Activated T-helper 1 cell treated with anti-CD3 and anti-CD28 coated beads, Interleukin-2, amount 50 U/mL, for 16 hours (primary cell): Measurements from ENCODE around the gene FGF12.

ENCODE experiments used
- DNase-seq, 2 donors: peaks; one replicate each; pipeline ENCODE4 v3.0.0-alpha.2; 2020; ENCODE audit warnings: low read depth in 1 of 2, low spot score in 1 of 2

FGF12 gene

DNA sequence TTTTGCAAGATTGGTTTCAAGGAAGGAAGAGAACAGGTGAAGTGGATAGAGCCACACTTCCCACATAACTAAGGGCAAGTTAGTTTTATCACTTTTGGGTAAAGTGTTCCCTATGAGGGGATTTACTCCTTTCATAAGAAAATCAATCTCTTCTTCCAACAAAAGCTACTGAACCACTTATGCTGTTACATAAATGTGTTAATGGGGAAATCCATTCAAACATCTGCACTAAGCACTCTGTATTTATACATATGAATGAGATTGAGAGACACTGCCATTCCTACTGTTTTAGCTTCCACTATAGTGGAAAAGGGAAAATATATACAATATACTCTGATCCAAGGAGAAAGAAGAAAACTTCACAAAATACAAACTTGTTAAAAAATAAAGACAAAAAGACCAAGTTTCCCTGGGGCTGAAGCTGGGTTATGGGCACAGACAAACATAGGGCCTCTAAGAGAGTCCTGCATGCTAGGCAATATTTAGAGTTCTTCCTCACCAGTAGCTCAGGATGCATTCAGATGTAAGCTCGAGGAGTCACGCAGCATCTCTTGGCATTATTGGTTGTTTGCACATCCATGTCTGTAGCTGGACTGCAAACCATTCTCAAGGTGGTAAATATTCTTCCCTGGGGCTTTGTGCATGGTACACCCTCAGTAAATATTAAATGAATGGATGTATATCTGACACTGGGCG is 454.2 kb downstream of the FGF12 start:
- no peak for DNase-seq

DNA sequence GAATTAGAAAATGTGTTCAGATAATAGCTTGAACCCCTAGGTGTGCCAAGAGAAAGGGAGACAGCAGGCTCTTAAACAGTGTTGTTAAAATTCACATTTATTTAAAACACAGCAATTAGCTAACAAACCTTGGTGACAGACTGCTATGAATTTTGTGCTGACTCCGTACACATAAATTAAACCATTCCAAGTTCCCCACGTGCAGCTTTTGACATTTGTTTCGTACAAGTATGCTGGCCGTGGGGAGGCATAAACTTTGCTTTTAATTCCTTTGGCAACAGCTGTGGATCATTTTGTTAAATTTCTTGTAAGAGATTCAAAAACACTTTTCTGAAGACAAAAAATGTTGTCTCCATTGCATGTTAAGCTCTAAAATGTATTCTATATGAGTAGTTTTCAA is 465.3 kb downstream of the FGF12 start:
- no peak for DNase-seq

DNA sequence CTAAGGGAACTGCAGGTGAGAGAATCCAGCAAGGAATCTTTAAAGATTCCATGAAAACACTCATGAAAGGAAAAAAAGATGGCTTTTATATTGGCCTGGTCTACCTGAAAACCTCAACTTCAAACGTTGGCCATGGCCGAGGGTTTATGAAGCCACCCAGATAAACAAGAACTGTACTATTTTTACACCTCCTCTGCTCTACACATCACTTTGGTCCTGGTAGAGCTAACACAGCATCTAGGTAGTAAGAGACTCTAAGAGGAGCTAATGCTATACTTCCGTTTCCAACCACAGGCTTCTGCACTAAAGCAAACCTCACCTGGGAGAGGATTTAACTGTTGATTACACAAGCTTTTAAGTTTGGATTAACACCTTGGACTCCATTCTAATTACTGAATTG is 466.2 kb downstream of the FGF12 start:
- no peak for DNase-seq

DNA sequence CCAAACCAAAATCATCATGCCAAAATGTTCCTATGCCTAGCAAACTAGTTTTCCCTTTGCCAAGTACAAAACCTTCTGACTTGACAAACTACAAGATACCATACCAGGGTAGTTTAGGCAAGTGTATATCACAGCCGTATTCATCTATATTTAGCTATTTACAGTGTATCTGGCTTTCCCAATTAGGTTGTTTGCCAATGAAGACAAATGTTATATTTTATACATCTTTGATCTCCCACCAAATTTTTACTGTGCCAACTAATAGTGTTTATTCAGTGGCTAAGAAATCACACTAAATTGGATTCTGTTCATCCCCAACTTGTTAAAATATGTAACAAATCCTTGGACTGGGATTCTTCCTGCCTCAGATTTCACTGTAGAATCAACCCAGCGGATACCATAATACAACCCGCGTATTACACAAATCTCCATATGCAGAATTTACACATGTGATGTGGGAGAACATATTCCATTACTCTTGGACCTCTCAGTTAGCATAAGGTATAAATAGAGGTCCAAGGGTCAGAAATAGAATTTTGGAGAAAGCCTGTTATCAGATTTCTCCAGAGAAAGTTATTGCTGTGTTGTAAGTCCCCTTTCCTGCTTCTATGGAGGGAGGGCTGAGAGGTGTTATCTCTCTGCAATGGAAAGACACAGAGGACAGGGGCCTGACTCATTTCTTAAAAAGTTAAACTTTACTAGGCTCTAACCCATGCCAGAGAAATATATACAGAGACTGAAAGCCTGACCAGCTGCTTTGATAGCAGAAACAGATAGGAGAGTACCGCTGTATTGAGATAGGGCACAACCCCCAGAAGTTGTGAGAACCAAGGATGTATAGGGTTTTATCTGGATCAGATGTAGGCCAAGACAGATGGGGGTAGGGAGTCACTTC is 467.0 kb downstream of the FGF12 start:
- DNase-seq = no peak

DNA sequence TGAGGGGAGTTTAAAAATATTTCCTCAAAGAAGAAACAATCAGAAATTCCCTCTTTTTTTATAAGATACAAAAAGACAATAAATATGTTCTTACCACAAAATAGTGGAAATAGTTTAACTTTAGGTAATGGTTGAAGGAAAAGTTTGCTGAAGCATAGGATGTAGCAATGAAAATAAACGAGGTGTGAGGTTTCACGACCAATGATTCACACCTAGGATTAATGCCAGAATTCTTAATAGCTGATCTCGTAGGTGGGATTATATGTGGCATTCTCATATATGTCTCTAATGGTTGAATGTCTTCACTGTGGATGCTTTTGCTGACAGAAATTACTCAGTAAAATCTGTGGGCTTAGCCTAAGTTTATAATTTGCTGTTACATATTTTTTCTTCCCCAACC is 467.7 kb downstream of the FGF12 start:
- DNase-seq = no peak

DNA sequence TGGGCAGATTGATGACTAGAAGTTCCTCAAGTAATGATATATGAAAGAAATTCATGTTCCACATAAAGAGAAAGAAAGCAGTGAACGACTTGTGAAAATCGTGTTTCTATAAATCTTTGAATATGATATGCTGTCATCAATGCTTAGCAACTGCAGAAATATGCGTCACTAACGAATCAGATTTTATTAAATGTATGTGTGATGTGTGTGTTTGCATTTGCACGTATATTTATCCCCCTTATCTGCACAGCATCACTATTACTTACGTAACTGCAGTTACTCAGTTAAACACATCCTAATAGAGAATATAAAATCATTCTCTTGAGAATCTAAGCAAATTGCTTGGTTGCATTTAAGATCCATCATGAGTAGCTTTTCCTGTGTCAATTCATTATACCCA is 468.6 kb downstream of the FGF12 start:
- DNase-seq = no peak

DNA sequence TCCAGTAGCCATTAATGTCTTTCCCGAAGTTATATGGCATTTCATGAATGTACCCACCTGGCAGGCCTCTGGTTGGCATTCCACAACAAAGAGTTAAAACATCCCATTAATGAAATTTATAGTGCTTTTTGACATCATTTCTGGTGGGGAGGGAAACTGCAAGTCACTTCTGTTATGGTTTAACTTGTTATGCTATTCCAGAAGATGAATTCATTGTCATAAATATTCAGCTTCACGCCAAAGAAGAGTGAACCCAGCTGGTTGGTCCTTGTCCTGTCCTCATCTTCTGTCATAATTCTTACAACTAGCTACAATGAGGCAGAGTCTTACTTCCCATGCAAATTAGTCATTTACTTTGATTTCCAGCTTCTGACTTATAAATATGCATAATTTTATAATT is 471.5 kb downstream of the FGF12 start:
- DNase-seq = no peak

DNA sequence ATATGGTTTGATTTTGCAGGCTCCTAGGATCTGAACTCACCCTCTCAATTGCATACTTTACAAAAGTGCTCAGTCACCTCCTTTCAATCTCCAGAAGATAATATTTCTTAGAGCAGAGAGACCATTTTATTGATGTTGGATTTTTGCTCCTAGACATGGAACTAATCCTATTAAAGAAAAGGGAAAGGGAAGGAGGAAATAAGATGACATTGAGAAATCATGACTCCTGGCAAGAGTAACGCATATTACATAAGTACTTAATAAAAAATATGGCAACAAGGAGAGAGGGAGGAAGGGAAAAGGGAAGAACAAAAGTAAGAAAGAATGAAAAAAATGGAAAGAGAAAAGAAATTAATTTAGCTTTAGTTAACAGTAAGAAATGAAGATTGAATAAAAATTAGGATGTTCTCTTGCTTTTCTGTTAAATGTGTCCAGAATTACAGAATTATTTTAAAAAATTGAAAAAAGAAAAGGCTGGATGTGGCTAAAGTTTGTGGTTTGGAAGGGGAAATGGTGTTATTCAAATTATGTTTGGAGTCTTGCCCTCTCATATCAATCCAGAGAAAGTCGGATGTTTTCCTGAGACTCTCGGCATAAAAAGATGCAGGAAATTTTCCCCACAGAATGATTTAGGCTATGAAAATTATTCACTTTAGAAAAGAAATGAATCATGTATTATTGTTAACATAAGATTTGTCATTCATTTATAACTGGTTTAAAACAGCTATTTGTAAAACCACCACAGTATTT is 474.0 kb downstream of the FGF12 start:
- DNase-seq = no peak

DNA sequence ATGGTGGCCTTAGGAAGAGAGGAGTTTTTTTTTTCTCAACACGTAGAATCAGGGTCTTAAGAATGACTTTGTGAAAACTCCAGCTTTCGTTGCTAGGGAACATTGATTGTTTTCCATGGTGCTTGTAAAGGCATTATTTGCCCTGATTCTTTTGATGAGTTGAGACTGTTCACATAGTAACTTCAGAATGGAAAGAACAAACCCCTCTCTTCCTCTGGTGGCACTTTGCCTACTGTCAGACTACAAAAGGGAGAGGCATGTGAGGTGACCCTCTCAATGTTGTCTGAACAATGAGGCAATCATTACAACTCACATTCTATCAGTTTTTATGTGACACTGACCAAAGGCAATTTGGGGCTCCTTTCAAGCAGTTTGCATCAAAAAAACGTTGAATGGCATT is 477.8 kb downstream of the FGF12 start:
- no peak for DNase-seq

DNA sequence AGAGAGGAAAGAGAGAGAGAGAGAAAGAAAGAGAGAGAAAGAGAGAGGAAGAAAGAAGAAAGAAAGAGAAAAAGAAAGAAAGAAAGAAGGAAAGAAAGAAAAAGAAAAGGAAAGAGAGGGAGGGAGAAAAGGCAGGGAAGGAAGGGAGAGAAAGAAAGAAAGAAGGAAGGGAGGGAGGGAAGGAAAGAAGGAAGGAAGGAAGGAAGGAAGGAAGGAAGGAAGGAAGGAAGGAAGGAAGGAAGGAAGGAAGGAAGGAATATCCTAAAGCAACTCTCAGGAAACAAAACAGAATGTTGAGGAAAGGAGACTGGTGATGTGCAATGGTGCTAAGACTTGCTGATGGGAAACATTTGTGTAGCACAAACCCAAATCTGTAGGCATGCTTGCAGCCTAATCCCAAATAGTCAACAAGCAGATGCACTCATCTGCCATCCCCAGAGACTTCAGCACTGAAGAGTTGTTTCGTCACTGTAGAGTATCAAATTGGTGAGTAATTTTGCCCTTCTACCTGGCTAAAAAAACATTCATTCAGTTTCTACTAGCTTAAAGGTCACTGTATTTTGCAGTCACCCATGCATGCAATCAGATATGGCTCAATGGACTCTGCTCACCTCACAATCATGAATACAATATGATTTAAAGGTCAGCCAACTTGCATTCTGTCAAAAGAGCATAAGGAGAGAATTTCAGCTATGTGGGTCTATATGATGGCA is 480.3 kb downstream of the FGF12 start:
- no peak for DNase-seq

DNA sequence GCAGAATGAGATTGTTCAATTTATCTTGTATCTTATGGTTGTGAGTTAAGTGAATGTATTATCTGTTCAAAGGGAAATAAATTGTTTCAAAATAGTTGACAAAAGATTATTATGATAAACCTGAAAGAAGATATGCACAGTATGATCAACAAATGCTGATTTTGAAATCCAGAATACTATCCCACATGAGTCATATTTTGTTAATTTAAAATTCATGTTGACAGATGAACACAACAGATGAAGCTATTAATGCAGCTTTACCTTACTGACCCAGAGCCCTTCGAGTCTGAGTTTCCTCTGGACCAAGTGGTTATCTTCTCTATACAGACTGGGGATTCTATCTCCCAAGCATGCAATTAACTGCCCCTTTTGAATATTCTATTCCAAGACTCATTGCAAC is 482.8 kb downstream of the FGF12 start:
- no peak for DNase-seq

DNA sequence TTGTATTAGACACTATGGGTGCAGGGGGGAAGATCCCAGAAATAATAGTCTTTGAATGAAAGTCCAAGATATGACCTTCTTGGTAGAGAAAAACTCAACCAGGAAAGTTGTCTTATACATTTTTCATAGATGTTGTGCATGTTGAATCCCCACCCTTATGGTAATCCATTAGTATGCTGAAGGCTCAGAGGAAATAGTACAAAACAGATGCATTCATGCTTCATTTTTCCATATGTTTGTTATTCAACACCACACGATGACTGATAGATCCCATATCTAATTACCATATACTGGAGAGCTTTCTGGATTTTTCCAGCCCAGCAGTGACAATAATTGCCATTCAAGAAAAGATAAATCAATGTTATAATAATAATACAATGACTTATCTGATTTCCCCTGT is 487.4 kb downstream of the FGF12 start:
- no peak for DNase-seq

DNA sequence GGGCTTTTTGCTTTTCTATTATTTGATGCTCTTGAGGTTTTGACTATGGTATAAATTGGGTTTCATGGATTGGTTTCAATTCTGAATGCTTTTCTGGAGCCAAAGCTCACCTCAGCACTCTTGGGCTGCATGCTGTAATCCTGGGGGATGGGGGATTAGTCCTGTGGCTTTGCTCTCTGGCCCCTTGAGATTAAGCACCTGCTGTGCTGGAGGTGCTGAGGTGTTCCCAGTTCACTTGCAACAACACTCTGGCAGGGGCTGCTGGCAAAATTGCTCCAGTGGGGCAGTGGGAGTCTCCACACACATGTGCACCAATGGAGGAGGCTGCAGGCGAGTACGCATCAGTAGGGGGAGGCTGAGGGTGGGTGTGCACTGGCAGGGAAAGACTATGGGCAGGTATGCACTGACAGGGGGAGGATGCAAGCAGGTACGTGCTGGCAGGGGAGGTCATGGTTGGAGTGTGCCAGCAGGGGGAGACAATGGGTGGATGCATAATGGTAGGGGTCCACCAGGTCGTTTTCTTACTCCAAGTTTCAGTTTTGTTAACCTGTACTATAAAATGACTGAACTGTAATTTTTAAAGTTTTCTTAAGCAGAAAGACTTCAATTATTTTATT is 489.2 kb downstream of the FGF12 start:
- DNase-seq = no peak

DNA sequence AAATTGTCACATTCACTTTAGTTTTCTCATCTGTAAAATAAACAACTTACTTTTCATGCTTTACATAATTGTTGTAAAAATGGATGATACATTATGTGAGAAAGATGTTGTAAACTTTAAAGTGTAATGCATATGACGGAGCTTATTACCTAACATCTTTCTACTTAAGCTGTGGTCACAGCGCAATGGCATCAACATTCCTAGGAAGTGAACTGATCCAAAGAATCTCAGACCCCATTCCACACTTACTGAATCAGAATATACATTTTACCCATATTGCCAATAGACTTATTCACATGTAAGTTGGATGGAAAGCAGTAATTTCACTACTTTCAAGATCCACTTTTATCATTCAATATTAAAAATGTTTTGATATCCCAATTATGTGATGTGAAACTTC is 497.5 kb downstream of the FGF12 start:
- DNase-seq = no peak

DNA sequence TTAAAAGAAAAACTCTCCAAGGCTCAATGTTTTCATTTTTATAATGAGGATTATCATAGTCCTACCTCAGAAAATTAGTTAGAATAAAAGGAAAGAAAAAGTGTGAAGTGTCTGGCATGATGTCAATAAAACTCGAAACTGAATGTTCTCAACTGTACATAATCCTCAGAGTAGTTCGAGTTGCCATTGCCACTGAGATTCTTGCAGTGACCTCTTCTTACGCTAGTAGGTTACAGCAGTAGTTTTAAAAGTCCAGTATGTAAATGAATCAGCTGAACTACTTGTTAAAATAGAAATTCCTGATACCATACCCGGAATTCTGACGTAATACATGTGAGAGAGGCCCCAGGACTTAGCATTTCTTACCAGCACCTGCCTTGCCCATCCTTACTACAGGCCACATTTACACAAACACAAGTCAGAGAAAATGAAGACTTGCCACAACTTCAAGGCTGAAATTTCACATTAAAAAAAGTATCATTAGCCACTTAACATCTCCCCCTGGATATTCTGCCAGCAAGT is 502.6 kb downstream of the FGF12 start:
- no peak for DNase-seq

DNA sequence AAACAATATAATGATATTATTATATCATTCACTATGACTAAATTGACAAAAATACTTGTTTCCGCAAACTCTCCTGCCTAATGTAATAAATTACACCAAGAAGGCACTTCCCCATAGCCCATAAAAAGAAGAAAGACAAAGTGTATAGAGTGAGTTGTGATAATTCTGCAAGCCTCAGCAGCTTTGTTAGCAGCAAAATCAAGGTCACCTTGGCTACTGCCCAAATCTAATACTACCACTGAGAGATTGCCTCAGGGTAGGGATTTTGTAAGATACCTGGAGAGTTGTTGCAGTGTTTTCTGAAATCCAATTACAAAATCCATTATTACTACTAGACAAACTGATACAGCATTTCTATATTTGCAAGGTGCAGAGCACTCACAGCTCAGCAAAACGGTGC is 503.5 kb downstream of the FGF12 start:
- no peak for DNase-seq

DNA sequence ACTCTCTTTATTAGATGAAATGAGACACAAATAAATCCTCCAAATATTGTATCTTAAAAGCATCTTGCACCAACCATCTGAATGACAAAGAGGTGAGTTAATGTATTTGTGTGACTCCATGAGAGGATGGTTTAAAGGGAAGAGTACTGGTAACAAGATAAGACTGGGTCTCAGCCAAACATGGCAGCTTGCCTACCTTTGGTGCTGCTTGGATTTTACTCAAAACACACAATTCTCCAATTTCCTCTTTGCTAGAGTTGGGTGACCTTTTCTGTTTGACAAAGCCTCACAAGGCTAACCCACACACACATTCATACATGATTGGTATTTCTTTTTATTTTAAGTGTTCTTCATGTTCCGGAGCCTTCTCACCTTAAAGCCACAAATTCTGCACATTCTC is 506.4 kb downstream of the FGF12 start:
- DNase-seq = no peak

DNA sequence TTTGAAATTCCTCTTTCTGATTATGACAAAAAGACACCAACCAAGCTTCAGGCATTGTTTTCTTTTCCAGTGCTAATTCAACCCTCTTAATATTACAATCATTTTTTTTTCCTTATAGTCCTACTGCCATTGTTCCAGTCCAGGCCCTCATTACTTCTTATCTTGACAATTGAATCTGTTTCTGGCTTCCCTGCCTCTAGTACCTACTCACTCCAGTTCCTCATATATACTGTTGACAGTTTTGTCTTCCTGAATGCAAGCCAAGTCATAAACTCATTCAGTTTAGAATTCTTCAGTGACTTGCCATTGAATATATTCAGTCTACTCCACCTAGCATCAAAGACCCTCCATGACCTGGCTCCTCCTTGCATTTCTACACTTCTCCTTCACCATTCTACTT is 507.4 kb downstream of the FGF12 start:
- no peak for DNase-seq

DNA sequence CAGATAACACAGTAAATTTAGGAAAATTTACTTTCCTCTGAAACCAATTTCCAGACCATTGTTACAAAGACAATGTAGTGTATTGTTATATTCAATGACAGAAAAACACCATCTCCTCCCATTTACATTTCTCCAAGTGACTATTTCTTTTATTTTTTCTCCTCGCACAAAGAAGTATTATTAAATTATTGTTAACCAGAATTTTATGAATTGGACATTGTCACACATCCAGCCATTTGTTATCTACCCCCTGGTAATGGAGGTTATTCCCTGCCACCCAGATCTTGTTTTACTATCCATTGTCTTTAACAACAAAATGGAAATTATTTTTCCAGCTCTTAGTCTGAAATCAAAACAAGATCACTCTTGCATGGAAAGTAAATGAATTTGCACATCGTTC is 511.3 kb downstream of the FGF12 start:
- DNase-seq = no peak

DNA sequence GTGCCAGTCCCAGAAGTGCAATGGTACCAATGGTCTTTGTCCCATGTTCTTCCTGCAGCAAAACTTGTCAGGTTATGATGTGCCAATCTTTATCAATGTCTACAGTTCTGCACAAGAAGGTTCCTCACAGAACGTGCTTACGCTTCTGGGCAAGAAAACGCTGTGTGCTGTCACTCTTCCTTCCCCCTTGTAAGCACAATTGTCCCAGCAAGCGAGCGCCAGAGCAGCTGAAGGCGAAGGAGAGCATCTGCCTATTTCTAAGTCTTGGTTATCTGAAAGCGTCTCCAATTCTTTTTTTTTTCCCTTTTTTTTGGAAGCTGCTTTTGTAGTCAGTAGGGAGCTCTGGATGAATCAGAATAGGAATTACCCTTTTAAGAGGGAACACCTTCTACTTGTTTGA is 514.4 kb downstream of the FGF12 start:
- no peak for DNase-seq

DNA sequence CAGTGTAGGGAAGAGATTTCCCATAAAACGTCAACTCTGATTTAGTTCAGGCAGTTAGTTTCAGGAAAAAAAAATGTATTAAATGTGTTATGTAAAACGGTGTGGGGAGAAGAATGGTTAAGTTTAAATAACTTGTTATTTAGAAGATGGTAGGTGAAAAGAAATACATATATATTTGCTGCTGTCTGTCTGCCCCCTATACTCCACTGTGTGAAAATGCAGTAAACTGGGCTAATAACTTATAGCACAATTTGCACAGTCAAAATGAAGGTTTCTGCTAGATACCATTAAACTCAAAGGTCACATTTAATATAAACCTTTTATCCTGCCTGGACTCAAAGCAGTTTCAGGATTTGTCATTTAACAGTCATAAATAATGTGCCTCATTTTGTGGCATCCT is 515.0 kb downstream of the FGF12 start:
- DNase-seq = no peak
